Measurements from ENCODE around the gene UGT1A10.
"Not testable (repeated sequence)": the region's sequence is repeated elsewhere in the genome, so short reads cannot be mapped to it uniquely, and the experiment has no call there.

The UGT1A10 gene

GRCh38 chr2:233643128-233643527 lies 6.9 kb downstream of the UGT1A10 start:
- H3K27ac ChIP-seq, result no peak overlapping the region
- no peak for TF ChIP-seq CTCF (conservative IDR thresholded peaks at IDR 0.05)

- H3K27ac ChIP-seq, result not testable (repeated sequence)
Observed at GRCh38 chr2:233646033-233646432, 9.8 kb downstream of the UGT1A10 start.

DNA sequence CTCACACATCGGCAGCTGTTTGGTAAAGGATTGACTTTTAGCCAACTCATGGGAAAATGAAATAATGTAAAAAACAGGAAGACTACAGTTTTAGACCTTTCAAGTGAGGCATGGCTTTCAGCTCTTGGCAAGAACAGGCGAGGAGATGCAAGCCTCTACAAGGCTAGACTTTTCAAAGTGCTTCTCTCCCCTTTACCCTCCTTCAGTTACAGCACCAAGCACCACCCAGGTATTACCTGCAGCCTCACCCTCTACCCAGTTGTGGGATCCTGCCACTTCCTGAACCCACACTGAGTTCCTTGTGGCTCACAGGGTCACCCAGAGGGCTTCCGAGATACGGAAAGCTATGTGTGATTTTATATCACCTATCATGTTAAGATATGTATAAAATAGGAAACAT lies 14.7 kb downstream of the UGT1A10 start:
- H3K27ac ChIP-seq, result no peak overlapping the region
- TF ChIP-seq CTCF (conservative IDR thresholded peaks at IDR 0.05), result no peak

GRCh38 chr2:233651430-233651829 lies 15.2 kb downstream of the UGT1A10 start:
- no peak overlapping the region for H3K27ac ChIP-seq
- TF ChIP-seq CTCF (conservative IDR thresholded peaks at IDR 0.05), result no peak

DNA sequence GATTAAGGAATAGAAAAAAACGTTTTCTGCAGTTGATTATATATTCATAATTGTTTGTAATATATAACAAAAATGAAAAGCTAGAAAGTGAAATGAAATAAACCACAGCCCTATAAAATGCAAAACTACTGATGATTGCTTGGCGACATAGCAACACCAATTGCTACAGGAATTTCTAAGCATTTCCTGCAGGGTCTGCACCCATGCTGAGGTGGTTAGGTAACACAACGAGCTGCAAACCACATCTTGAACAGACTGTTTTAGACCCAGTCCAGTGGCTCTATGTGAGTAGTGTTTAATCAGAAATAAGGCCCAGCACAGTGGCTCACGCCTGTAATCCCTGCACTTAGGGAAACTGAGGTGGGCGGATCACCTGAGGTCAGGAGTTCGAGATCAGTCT lies 18.3 kb downstream of the UGT1A10 start:
- no peak for TF ChIP-seq CTCF (conservative IDR thresholded peaks at IDR 0.05)
- H3K27ac ChIP-seq, result no peak overlapping the region

DNA sequence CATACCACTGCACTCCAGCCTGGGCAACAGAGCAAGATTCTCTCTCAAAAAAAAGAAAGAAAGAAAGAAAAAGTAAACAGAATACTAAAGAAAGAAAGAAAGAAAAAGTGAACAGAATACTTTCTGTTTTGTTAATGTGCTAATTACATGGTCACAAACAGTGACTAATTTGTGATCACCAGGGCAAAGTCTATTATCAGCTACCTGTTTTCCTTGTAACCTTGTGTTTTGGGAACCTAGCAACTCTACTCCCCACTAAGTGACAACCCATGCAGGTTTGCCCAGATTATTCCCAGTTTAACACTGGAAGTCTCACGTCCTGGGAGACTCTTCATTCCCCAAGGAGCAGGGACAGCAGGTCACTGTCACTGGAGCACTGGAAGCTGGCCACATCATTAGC lies 18.8 kb downstream of the UGT1A10 start:
- TF ChIP-seq CTCF (conservative IDR thresholded peaks at IDR 0.05), result no peak
- H3K27ac ChIP-seq, result no peak overlapping the region

DNA sequence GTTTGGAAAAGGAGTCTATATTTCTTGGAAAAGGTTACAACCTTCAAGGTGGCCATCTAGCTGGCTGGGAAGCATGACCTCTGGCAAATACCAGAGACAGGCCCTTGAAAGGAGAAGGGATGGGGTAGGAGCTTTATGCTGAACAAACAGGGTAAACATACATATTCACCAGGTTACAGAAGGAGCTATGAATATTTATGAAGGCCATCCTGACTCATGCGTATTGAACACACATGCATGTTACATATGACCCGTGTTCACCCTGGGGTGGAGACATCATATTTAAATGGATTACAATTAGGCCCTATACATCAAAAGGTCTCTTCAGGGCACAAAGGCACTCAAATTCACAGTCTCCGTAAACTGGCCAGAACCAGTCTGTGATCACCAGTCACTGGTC lies 19.7 kb downstream of the UGT1A10 start:
- H3K27ac ChIP-seq, result peak overlapping the region; percentile 84

- H3K27ac ChIP-seq, result peak overlapping the region; percentile 84
- no peak for TF ChIP-seq CTCF (conservative IDR thresholded peaks at IDR 0.05)
Observed at GRCh38 chr2:233656443-233656842, 20.2 kb downstream of the UGT1A10 start.

- no peak overlapping the region for H3K27ac ChIP-seq
- TF ChIP-seq CTCF (conservative IDR thresholded peaks at IDR 0.05), result no peak
Observed at GRCh38 chr2:233658610-233659009, 22.4 kb downstream of the UGT1A10 start.

Measured in VCaP (cell line).